ENCODE results near the gene LHFPL5.

DNA sequence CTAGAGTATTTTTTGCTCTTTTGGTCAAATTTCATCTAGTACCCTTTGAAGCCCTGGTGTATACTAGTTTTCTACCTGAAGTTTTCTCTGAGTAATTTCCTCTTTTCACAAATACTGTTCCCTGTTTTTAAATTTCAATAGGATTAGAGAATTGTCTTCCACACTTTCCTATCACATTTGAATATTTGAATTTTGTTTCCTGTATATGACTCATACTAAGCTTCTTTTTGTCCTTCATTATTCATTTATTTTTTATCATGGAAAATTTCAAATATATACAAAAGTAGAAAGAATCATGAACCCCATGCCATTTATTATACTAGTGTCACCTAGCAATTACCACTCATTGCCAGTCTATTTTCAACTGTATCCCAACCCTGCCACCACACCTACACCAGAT lies 52.7 kb downstream of the LHFPL5 start:
- TF ChIP-seq, protein P1, sequence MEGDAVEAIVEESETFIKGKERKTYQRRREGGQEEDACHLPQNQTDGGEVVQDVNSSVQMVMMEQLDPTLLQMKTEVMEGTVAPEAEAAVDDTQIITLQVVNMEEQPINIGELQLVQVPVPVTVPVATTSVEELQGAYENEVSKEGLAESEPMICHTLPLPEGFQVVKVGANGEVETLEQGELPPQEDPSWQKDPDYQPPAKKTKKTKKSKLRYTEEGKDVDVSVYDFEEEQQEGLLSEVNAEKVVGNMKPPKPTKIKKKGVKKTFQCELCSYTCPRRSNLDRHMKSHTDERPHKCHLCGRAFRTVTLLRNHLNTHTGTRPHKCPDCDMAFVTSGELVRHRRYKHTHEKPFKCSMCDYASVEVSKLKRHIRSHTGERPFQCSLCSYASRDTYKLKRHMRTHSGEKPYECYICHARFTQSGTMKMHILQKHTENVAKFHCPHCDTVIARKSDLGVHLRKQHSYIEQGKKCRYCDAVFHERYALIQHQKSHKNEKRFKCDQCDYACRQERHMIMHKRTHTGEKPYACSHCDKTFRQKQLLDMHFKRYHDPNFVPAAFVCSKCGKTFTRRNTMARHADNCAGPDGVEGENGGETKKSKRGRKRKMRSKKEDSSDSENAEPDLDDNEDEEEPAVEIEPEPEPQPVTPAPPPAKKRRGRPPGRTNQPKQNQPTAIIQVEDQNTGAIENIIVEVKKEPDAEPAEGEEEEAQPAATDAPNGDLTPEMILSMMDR (IDR thresholded peaks at IDR 0.05; ENCODE audit: control extremely low read depth in 1 of 3, insufficient read depth in 1 of 3, low read depth in 1 of 3, low read length in 3 of 3), result no peak
- TF ChIP-seq YY1 (IDR thresholded peaks at IDR 0.05; ENCODE audit: low read depth, low read length) (no peak), TCF12 (IDR thresholded peaks at IDR 0.05; ENCODE audit: low read depth, low read length) (no peak), NANOG (IDR thresholded peaks at IDR 0.05; ENCODE audit: insufficient read depth, low read depth, low read length, poor library complexity, severe bottlenecking) (no peak), POLR2A (IDR thresholded peaks at IDR 0.05; ENCODE audit: control extremely low read depth in 1 of 2, low read depth in 2 of 2, low read length in 2 of 2) (no peak), HDAC6 (IDR thresholded peaks at IDR 0.05; ENCODE audit: low read depth, low read length) (no peak), CREB1 (IDR thresholded peaks at IDR 0.05) (no peak), SIRT6 (IDR thresholded peaks at IDR 0.05; ENCODE audit: low read length) (no peak), GTF2F1 (IDR thresholded peaks at IDR 0.05; ENCODE audit: borderline replicate concordance, low read depth, low read length) (no peak), CBX8 (IDR thresholded peaks at IDR 0.05; ENCODE audit: borderline replicate concordance, low read depth, low read length) (no peak), POLR2AphosphoS5 (IDR thresholded peaks at IDR 0.05; ENCODE audit: low read depth, low read length) (no peak), SIX5 (IDR thresholded peaks at IDR 0.05; ENCODE audit: low read depth, low read length) (no peak)
- TF ChIP-seq, protein P2, sequence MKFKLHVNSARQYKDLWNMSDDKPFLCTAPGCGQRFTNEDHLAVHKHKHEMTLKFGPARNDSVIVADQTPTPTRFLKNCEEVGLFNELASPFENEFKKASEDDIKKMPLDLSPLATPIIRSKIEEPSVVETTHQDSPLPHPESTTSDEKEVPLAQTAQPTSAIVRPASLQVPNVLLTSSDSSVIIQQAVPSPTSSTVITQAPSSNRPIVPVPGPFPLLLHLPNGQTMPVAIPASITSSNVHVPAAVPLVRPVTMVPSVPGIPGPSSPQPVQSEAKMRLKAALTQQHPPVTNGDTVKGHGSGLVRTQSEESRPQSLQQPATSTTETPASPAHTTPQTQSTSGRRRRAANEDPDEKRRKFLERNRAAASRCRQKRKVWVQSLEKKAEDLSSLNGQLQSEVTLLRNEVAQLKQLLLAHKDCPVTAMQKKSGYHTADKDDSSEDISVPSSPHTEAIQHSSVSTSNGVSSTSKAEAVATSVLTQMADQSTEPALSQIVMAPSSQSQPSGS (IDR thresholded peaks at IDR 0.05; ENCODE audit: low read length), result no peak

All from H1 (cell line).